GM12878 (cell line): Measurements from ENCODE around the gene RRAGD. TPM values are rescaled to one million over a fixed set of nuclear protein-coding genes. Genes with fewer than 3 reads are reported as not detected.

Experiments
- CBFB ChIP-seq: IDR thresholded peaks from 2 replicates; pipeline ENCODE4 v1.6.1; 2016; ENCODE audit warnings: antibody characterized with exemption, low read depth
- CEBPB ChIP-seq, 2 experiments: fragments of 150-350 bp in 1 of 2; IDR thresholded peaks; 2 replicates each; pipeline ENCODE4 v1.6.1; 2012 to 2014; ENCODE audit warnings: low read depth in 2 of 2, low read length in 2 of 2, borderline replicate concordance in 1 of 2, inconsistent platforms in 1 of 2
- CREM ChIP-seq: IDR thresholded peaks from 2 replicates; pipeline ENCODE4 v1.6.1; 2014; ENCODE audit warnings: antibody characterized with exemption, low read depth
- ELK1 ChIP-seq: IDR thresholded peaks from 2 replicates; pipeline ENCODE4 v1.6.1; 2012; ENCODE audit warnings: low read depth, low read length, improper control_type of control experiment
- ETV6 ChIP-seq, 2 experiments: fragments of 450-650 bp in 1 of 2; IDR thresholded peaks in 1 of 2; conservative IDR thresholded peaks in 1 of 2; 2 replicates each; pipeline ENCODE4 v1.6.1; 2014; ENCODE audit warnings: antibody characterized with exemption in 1 of 2, borderline replicate concordance in 1 of 2, low read depth in 1 of 2, mild to moderate bottlenecking in 1 of 2, moderate library complexity in 1 of 2
- FOS ChIP-seq: IDR thresholded peaks from 3 replicates; pipeline ENCODE4 v1.6.1; 2011; ENCODE audit warnings: borderline replicate concordance; ENCODE audit not compliant: insufficient read length; ENCODE audit errors: extremely low read depth
- HDGF ChIP-seq: fragments of 450-650 bp; IDR thresholded peaks from 2 replicates; pipeline ENCODE4 v1.6.1; 2016; ENCODE audit warnings: antibody characterized with exemption
- JUND ChIP-seq: IDR thresholded peaks from 2 replicates; pipeline ENCODE4 v1.6.1; 2012; ENCODE audit warnings: low read depth, mild to moderate bottlenecking, low read length, improper control_type of control experiment, moderate library complexity
- MAX ChIP-seq: IDR thresholded peaks from 2 replicates; pipeline ENCODE4 v1.6.1; 2012; ENCODE audit warnings: low read depth, low read length, improper control_type of control experiment
- MLLT1 ChIP-seq: fragments of 450-650 bp; IDR thresholded peaks from 2 replicates; pipeline ENCODE4 v1.6.1; 2016; ENCODE audit warnings: mild to moderate bottlenecking
- MTA3 ChIP-seq: IDR thresholded peaks from 2 replicates; pipeline ENCODE4 v1.6.1; 2012; ENCODE audit warnings: low read length, inconsistent platforms, borderline replicate concordance
- MXI1 ChIP-seq: fragments of 150-350 bp; IDR thresholded peaks from 2 replicates; pipeline ENCODE4 v1.6.1; 2011; ENCODE audit warnings: low read depth, mild to moderate bottlenecking, inconsistent platforms, low read length, improper control_type of control experiment
- PML ChIP-seq: IDR thresholded peaks from 2 replicates; pipeline ENCODE4 v1.6.1; 2012; ENCODE audit warnings: low read length, inconsistent platforms
- POLR2AphosphoS5 ChIP-seq: IDR thresholded peaks from 2 replicates; pipeline ENCODE4 v1.6.1; 2011; ENCODE audit warnings: mild to moderate bottlenecking, low read length, inconsistent platforms
- RAD51 ChIP-seq: fragments of 450-650 bp; IDR thresholded peaks from 2 replicates; pipeline ENCODE4 v1.6.1; 2016; ENCODE audit warnings: moderate library complexity, mild to moderate bottlenecking, inconsistent platforms
- RB1 ChIP-seq: fragments of 450-650 bp; formaldehyde crosslinking; IDR thresholded peaks from 2 replicates; pipeline ENCODE4 v1.6.1; 2017; ENCODE audit warnings: mild to moderate bottlenecking, borderline replicate concordance
- RFX5 ChIP-seq: IDR thresholded peaks from 2 replicates; pipeline ENCODE4 v1.6.1; 2011; ENCODE audit warnings: low read depth, low read length, improper control_type of control experiment
- SREBF1 ChIP-seq: IDR thresholded peaks from 2 replicates; pipeline ENCODE4 v1.6.1; 2012; ENCODE audit warnings: mild to moderate bottlenecking, low read length
- SUZ12 ChIP-seq: fragments of 200-600 bp; sonication (generic); IDR thresholded peaks from one replicate; pipeline ENCODE4 v1.6.1; 2018; ENCODE audit warnings: antibody characterized with exemption, mild to moderate bottlenecking; ENCODE audit not compliant: unreplicated experiment
- TCF3 ChIP-seq: IDR thresholded peaks from 2 replicates; pipeline ENCODE4 v1.6.1; 2012; ENCODE audit warnings: low read depth, mild to moderate bottlenecking, low read length, borderline replicate concordance; ENCODE audit not compliant: insufficient read depth
- YY1 ChIP-seq: IDR thresholded peaks from 2 replicates; pipeline ENCODE4 v1.6.1; 2011; ENCODE audit warnings: low read depth, mild to moderate bottlenecking, low read length
- ZNF24 ChIP-seq: fragments of 450-650 bp; IDR thresholded peaks from 2 replicates; pipeline ENCODE4 v1.6.1; 2017; ENCODE audit warnings: antibody characterized with exemption, mild to moderate bottlenecking
- ZNF384 ChIP-seq: IDR thresholded peaks from 2 replicates; pipeline ENCODE4 v1.6.1; 2012; ENCODE audit warnings: low read depth, mild to moderate bottlenecking, low read length, improper control_type of control experiment, borderline replicate concordance
- ZNF592 ChIP-seq: fragments of 450-650 bp; IDR thresholded peaks from 2 replicates; pipeline ENCODE4 v1.6.1; 2017; ENCODE audit warnings: mild to moderate bottlenecking, moderate library complexity
- polyA plus RNA-seq, 11 experiments: library from polyadenylated mRNA; depleted of rRNA in 4 of 11; unstranded in 6 of 11; stranded (reverse) in 5 of 11; fragments of >200 nt; fragmentation: Nextera tagmentation in 4 of 11; fragmentation: Illumina TruSeq in 1 of 11; extraction: Ambion mirVana in 4 of 11; extraction: Trizol in 1 of 11; gene quantifications; 1 replicate in 1 of 11; 2 replicates in 10 of 11; pipeline versions ENCODE4 v1.2.1 to v1.2.3, GENCODE V29; 2011 to 2016; ENCODE audit warnings: inconsistent platforms in 2 of 11, missing spikeins in 2 of 11, low read depth in 1 of 11
- total RNA-seq, 4 experiments: library from RNA; depleted of rRNA in 3 of 4; stranded (reverse); fragments of >200 nt in 3 of 4; fragmentation: Illumina TruSeq in 1 of 4; extraction: Trizol in 1 of 4; gene quantifications; 2 replicates each; pipeline versions ENCODE4 v1.2.1 to v1.2.3, GENCODE V29; 2013 to 2021

The RRAGD gene
- total and polyA plus RNA-seq, 10 of the 15 experiments (the other 5 are each of a cell fraction or from before 2014, with no cell fraction given): 4.6 to 17.4 (median 8.5) TPM

GRCh38 chr6:89375427-89376267 lies 36.4 kb downstream of the RRAGD start (continued):
- TF ChIP-seq CREM: no peak
- TF ChIP-seq ZNF592: no peak
- no peak for TF ChIP-seq POLR2AphosphoS5
- no peak for TF ChIP-seq RB1
- no peak for TF ChIP-seq RAD51
- no peak for TF ChIP-seq SREBF1
- TF ChIP-seq CBFB: peak; percentile 75; the same call in 1 of the 2 replicates
- no peak for TF ChIP-seq RFX5
- TF ChIP-seq SUZ12: no peak
- TF ChIP-seq ZNF384: 0 out of 2 replicates have a peak, but pooled peaks have one; percentile 19
- TF ChIP-seq MLLT1: peak; percentile 86
- 0 out of 2 replicates have a peak, but pooled peaks have one; percentile 48 for TF ChIP-seq YY1
- peak in 1 of 2 experiments; percentile 44; a peak in 1 of 4 replicates for TF ChIP-seq CEBPB (IDR thresholded peaks at IDR 0.05; ENCODE audit: borderline replicate concordance in 1 of 2, low read depth in 2 of 2, low read length in 2 of 2)
- TF ChIP-seq MAX: no peak
- TF ChIP-seq TCF3: peak; percentile 78; the same call in 1 of the 2 replicates
- TF ChIP-seq JUND: no peak
- no peak for TF ChIP-seq MTA3
- TF ChIP-seq ZNF24: no peak
- TF ChIP-seq FOS: no peak
- no peak for TF ChIP-seq ETV6 (conservative IDR thresholded peaks at IDR 0.05 in 1 of 2, IDR thresholded peaks at IDR 0.05 in 1 of 2; ENCODE audit: borderline replicate concordance in 1 of 2, low read depth in 1 of 2)
- TF ChIP-seq MXI1: no peak
- TF ChIP-seq ELK1: no peak
- no peak for TF ChIP-seq PML
- no peak for TF ChIP-seq HDGF
